GM23248 (cell line): ENCODE measurements around the gene MMP1.

Experiments used
- EZH2 ChIP-seq: fragments of 200-600 bp; sonication (generic); IDR thresholded peaks from 2 replicates; pipeline ENCODE4 v1.6.1; 2018; ENCODE audit warnings: antibody characterized with exemption, mild to moderate bottlenecking; ENCODE audit not compliant: insufficient read depth, poor library complexity, severe bottlenecking
- EZH2phosphoT487 ChIP-seq: fragments of 200-600 bp; sonication (generic); IDR thresholded peaks from 2 replicates; pipeline ENCODE4 v1.6.1; 2018; ENCODE audit warnings: antibody characterized with exemption, moderate library complexity, mild to moderate bottlenecking, low read depth; ENCODE audit not compliant: insufficient read depth

DNA sequence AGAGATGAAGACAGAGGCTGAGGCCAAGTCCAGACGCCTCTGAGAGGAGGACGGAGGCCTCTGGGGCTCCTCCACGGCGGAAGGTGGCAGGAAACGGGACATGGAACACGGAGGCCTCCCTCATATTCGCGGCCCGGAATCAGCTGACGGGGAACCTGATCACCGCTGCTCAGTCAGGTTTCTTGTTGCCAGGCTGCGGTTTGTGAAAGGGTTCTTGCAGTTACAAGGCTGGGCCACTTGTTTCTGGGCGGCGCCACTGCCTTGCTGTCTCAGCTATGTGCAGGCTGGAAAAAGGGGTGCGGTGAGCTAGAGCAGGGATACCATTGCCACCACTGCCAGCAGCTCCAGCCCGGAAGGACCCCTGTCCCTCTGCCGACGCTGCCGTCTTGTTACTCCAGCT is 10.0 kb upstream of the MMP1 start:
- TF ChIP-seq EZH2 (no peak), EZH2phosphoT487 (no peak)
